Keratinocyte (primary cell): Measurements from ENCODE around the gene DLEC1.

ENCODE experiments used
- EZH2 ChIP-seq: IDR thresholded peaks from one replicate; pipeline ENCODE4 v1.6.1; 2012; ENCODE audit warnings: inconsistent platforms, mild to moderate bottlenecking, low read length, moderate library complexity
- TF ChIP-seq, protein P1 (sequence below), 3 experiments: IDR thresholded peaks in 1 of 3; conservative IDR thresholded peaks in 1 of 3; optimal IDR thresholded peaks in 1 of 3; 2 replicates in 2 of 3; 3 replicates in 1 of 3; pipeline versions ENCODE3 to v1.5.1; 2011; ENCODE audit warnings: low read length in 3 of 3, mild to moderate bottlenecking in 3 of 3, moderate library complexity in 2 of 3, control low read depth in 1 of 3, inconsistent platforms in 1 of 3; ENCODE audit not compliant: insufficient read depth in 2 of 3; ENCODE audit errors: extremely low read depth in 1 of 3

DNA sequence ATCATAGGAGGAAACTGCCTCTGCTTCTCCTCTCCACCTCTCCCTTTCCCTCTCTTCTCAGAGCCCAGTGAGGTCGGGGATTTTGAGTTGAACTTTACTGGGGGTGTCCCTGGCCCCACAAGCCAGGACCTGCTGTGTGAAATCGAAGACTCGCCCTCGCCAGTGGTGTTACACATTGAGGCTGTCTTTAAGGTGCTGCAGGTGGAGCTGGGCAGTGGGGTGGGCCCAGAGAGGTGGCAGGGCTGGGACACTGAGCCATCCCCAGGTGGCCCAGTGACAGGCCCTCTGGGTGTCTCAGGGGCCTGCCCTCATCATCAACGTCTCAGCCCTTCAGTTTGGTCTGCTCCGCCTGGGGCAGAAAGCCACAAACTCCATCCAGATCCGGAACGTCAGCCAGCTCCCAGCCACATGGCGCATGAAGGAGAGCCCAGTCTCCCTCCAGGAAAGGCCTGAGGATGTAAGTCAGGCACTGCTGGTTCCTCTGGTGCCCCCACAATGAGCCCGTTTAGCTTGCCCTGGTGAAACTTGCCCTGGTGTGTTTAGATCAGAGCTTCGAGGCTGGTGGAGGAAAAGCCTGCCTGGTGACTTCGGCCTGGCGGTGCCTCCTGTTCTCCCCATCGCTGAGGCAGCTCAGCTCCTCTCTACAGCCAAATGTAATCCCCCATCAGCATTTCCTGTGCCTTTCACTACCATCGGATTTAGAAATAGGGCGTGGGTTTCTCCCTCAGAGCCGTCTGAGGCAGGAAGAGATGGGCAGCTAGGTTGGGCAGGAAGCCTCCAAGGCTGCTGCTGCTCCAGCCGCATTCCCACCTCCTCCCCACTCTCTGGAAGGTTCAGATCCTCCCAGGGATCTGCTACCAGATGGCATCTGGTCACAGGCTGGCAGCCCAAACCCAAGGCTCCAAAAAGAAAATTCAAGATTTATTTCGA is 58.7 kb downstream of the DLEC1 start:
- no peak for TF ChIP-seq EZH2
- TF ChIP-seq, protein P1, sequence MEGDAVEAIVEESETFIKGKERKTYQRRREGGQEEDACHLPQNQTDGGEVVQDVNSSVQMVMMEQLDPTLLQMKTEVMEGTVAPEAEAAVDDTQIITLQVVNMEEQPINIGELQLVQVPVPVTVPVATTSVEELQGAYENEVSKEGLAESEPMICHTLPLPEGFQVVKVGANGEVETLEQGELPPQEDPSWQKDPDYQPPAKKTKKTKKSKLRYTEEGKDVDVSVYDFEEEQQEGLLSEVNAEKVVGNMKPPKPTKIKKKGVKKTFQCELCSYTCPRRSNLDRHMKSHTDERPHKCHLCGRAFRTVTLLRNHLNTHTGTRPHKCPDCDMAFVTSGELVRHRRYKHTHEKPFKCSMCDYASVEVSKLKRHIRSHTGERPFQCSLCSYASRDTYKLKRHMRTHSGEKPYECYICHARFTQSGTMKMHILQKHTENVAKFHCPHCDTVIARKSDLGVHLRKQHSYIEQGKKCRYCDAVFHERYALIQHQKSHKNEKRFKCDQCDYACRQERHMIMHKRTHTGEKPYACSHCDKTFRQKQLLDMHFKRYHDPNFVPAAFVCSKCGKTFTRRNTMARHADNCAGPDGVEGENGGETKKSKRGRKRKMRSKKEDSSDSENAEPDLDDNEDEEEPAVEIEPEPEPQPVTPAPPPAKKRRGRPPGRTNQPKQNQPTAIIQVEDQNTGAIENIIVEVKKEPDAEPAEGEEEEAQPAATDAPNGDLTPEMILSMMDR (optimal IDR thresholded peaks at IDR 0.05 in 1 of 3, IDR thresholded peaks at IDR 0.05 in 1 of 3, conservative IDR thresholded peaks at IDR 0.05 in 1 of 3; ENCODE audit: extremely low read depth in 1 of 3, insufficient read depth in 2 of 3, low read length in 3 of 3), result no peak
